NCI-H748 (cell line): ENCODE measurements around the gene ANO10.

Experiments used
- DNase-seq: peaks from one replicate; lab custom pipeline; 2025; ENCODE audit not compliant: unreplicated experiment; lab: John Stamatoyannopoulos, UW

The ANO10 gene

DNA sequence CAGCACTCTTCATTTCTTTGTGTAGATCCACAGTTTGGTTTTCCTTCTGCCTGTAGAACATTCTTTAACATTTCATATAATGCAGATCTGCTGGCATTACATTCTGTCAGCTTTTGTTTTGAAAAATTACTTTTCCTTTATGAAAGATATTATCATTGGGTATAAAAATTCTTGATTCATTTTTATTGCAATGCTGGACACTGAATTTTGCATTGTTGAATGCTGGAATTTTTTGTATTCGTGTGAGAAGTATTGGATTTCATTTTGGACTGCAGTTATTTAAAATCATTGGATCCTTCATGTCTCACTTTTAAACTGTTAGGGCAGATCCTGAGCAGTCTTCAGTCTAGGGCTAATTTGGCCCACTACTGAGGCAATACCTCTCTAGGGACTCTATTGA, 268.4 kb downstream of the ANO10 start:
- DNase-seq: no peak

DNA sequence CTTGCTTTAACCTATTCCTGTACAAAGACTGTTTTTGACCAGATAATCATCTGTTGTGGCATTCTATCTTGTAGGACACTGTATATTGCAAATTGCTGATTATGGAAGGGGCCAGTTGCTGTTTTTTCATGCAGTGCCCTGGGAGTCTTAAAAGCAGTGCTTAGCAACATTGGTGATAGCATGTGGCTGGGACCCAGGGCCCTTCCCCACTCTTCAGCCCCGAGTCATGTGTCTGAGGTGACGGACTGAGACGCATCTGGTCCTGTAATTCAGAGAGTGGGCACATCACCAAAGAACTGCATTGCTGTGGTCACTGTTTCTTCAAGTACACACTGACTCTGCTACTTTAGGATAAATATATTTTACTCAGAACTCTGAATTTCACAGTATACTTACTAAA, 272.1 kb downstream of the ANO10 start:
- DNase-seq: no peak

DNA sequence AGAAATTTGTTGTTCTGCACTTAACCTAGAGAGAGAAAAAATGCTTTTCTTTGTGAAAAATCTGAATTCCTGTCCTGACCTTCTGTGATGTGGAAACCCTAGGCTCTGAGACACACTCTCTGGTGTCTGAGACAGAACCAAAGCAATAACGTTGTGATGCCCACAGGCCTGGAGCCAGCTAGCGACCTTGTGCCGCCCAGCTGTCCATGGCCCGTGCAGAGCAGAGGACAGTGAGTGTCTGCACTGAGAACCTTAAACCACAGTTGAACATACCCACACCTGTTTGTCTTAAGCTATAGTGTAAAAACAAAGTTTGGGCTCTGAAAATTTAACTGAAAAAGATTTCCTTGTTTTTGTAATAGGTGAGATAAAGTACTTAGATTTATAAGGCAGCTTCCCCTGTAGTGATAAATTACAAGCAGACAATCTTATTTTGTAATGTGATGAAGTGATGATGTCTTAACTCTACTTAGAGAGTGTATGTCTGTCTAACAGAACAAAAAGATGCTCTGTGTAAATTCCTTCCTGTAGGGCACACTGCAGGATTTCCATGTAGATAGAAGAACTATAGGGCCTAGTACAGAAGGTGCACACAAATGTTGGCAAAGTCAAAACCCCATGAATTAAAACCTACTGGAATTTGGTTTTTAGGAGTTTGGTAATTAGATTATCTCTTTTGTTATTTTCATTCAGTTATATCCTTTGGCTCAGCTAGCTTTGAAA, 272.8 kb downstream of the ANO10 start:
- no peak for DNase-seq

DNA sequence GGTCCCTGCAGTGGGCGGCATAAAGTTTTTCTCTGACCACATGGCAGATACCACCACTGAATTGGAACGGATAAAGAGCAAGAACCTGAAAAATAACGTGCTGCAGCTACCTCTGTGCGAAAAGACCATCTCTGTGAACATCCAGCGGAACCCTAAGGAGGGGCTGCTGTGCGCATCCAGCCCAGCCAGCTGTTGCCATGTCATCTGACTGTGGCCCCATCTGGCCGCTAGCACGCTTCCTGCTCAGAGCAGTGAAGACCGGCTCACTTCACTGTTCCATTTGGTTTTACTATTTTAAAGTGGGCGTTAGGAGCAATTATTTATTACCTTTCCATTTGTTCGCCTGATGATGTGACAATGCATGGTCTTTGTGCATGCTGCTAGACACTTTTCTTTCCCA, 273.5 kb downstream of the ANO10 start:
- DNase-seq: no peak

DNA sequence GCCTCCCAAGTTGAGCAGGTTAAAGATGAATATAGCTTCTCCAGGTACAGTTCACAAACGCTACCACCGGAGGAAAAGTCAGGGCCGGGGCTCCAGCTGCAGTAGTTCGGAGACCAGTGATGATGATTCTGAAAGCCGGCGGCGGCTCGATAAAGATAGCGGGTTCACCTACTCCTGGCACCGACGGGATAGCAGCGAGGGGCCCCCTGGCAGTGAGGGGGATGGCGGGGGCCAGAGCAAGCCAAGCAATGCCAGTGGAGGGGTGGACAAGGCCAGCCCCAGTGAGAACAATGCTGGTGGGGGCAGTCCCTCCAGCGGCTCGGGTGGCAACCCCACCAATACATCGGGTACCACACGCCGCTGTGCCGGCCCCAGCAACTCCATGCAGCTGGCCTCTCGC, 274.0 kb downstream of the ANO10 start:
- DNase-seq: no peak

DNA sequence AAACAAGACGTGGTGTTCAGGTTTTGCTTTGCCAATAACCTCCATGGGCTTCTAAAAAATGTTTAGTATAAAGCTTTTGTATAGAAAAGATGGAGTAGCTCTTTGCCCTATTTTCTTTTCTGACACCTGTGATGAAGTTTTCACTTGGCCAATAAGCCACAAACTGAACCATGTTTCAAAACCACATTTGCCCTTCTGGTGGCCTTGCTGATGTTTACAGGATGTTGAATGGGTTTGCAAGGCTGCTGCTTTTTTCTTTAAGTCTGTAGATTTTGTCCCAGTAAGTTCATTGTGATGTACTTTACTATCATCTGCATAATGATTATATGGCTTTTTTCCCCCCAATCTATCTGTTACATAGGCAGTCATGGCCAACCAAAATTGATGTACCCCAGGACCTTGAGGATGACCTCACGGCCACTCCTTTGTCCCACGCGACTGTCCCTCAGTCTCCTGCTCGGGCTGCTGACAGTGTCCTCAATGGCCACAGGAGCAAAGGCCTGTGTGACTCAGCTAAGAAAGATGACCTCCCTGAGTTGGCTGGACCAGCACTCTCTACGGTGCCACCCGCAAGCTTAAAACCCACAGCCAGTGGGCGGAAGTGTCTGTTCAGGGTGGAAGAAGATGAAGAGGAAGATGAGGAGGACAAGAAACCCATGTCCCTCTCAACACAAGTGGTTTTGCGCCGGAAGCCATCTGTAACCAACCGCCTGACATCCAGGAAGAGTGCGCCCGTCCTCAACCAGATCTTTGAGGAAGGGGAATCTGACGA, 274.6 kb downstream of the ANO10 start:
- no peak for DNase-seq

DNA sequence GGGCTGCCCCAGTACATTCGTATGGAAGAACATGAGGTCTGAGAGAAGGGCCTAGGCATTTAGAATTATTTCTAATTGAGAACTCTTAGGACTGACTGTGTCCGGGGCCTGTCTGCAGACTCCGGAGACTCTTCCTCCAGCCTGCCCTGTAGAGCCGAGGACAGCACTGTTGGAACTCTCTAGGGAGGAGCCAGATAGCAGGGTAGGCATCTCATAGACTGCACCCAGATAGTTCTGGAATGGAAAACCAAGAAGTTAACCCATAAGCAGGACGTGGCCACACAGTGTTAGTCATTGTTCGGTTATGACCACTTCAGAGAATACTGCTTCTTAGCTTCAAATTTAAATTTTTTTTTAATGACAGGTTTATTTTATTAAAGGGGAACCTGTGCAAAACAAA, 275.9 kb downstream of the ANO10 start:
- no peak for DNase-seq

DNA sequence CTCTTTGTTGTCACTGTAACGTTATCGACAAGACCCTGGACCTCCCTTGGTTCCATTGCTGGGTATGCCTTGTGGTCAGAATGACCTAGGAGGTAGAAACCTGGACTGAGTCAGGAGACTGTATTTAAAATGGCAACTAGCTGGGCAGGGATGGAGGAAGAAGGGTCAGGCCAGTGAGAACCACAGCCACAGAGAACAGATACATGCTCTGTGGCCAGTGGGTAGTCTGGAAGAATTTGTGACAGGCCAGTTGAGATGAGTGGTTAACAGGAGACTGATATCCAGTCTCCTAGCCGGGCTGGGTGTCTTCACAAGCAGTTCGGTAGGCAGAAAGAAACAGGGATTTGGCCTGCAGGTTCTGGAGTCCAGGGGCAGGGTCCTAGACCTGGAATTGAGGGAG, 276.6 kb downstream of the ANO10 start:
- DNase-seq: no peak

DNA sequence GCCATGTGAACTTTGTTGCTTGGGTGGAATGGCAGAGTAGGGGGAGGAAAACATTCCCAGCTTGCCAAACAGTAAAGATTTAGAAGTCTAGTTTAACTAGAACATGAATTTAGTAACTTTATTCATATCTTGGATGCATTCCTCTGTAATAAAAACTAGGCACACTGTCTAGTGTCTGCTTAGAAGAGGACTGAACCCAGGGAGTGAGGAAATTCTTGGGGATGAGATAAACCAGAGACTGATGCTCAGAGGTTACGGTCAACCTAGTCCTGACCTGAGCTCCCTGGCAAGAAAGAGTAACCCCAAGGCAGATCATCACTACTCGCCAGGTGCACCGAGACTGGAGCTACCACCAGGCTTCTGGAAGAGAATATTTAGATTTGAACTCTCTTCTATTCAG, 277.3 kb downstream of the ANO10 start:
- DNase-seq: no peak

DNA sequence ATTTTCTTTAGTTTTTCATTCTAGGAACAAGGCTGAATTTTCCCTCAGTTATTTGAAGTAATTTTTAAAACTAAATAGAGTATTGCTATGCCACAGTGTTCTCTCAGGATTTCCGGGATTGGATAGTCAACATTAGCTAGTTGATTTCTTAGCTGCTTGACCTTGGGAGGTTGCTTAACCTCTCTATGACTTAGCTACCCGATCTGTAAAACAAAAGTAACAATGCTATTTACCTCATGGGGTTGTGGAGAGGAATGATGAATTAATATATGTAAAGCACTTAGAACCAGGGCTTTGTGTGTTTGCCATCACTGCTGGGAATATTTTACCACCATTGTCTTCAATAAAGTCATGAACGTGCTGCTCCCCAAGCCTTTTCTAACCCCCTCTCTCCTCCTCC, 278.0 kb downstream of the ANO10 start:
- DNase-seq: no peak

DNA sequence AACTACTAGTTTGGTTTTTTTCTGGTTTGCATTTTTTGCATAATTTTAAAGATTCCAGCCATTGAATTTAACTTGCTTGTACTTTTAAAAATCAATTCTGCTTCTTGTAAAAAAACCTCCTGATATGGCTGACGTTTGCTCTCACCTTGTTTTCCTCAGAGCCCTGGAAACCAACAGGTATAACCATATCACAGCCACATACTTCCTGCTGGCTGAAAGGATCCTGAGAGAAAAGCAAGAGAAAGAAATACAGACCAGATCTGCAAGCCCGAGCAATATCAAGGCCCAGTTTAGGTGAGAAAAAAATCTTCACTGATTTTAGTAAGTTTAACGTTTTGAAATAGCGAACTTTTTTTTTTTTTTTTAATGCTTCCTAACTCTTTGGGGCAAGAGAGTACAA, 278.6 kb downstream of the ANO10 start:
- no peak for DNase-seq

DNA sequence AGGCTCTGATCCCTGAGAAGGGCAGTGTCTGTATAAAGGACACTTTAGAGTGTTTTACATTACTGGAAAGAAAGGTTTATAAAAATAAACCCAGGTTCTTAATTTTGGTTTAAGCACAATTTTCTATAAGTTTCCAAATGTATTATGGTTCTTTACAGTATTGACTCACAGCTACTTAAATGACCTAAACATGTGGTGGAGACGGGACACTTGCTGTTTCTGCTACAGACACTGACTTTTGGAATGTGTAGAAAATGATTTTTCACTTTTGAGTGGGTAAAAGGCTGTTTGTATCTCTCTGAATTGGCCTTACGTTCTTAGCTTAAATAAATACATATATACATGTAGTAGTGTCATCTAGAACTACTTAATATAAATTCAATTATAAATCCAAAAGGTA, 280.0 kb downstream of the ANO10 start:
- no peak for DNase-seq

DNA sequence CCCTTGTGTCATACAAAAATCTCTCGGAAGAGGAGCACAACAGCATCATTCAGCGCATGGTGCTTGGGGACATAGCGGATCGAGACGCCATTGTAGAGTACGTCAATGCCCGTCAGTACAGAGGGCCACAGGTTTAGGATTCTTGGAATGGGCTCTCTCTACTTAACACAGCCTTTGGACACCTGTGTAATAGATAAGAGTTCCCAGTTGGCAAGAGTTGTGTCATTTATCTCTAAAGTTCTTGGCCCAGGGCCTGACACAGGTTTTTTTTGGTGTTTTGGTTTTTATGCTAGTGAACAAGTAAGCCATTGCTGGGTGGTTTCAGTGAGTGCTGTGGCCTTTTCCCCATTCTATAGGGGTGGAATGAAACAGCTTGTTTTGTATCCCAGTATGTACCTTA, 281.4 kb downstream of the ANO10 start:
- no peak for DNase-seq

DNA sequence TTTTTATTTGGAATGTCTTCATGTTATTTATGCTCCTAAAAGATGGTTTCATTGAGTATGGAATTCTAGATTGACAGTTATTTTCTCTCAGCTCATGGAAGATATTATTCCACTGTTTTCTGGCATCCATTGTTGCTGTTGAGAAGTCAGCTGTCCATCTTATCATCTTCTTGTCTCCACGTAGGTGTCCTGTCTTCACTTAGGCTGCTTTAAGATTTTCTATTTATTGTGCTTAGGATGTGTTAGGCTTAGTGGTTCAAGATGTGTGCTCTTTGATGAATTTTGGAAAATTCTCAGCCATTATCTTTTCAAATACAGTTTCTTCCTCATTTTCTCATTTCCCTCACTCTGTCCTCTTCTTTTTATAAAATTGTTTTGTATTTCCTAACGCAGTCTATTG, 283.5 kb downstream of the ANO10 start:
- no peak for DNase-seq

DNA sequence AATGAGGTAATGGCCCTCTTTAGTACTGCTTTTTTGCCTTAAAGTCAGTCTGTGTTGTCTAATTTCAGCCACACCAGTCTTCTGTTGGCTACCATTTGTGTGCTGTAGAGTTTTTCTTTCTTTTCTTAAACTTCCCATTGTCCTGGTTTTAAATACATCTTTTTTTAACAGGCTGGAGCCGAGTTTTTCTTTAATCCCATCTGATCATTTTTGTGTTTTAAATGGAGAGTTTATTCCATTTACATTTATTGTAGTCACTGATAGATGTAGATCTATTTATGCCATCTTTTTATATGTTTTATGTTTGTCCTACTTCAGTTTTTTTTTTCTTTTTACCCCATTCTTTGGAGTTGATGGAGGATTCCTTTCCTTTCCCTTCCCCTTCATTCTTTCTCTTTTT, 286.0 kb downstream of the ANO10 start:
- DNase-seq: no peak

DNA sequence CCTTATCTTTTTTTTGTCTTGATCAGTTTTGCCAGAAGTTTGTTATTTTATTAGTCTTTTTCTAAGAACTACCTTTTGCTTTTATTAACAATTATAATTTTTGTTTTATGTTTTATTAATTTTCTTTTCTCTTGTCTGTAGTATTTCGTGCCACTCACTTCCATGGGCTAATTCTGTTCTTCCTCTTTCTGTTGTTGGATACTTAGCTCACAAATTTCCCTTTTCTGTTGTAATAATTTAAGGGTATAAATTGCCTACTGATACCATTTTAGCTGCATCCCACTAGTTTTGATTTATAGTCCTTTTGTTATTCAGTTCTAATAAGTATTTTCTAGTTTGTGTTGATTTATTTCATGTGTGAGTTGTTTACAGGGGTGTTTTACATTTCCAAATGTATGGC, 286.8 kb downstream of the ANO10 start:
- DNase-seq: no peak

DNA sequence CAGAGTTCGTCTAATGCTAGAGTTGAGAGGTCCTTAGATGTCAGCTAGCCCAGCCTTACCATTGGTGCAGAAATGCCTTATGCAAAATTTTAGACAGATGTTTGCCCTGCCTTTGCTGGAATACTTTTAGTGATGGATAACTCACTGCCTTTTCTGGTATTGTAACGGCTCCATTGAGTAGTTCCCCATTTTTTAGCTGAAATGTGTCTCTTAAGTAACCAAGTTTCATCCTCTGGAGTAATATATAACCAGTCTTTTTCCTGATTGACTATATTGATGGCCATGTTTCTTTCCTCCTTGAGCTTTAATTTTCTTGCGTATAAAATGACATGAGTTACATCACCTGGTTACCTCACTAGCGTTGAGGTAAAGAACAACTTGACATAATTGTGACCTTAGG, 290.4 kb downstream of the ANO10 start:
- DNase-seq: no peak

DNA sequence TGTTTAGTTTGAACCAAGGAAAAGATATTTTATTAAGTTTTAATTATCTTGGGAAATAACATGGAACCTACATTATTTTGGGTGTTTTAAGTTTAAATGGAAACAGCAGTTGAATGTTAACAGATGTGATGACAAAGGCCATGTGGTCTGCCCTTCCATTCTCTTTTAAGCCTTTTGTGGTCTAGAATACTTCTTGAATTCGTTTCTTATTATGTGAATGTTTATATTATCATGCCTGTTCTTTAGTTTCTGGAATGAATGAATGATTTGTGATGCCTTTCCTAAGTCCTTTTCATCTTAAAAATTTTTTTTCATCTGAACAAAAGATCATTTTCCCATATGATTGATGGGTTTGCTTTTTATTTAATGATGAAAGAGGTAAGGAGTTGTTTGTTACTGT, 290.8 kb downstream of the ANO10 start:
- DNase-seq: no peak

DNA sequence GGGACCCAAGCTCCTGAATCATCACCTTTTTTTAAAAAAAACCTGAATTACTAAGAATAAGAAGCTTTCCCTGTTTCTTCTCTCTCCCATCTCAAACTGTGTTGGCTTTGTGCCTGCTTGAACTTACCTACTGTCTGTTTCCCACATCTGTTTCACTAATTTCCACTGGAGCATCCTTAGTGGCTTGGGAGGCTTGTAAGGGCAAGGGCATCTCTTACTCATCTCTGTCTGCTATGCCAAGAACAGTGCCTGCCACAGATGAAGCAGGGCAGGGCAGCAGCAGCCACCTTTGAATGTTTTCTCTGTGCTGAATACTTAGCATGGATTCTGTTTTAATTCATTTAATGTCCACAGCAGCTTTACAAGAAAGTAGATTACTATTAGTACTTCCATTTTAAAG, 293.2 kb downstream of the ANO10 start:
- DNase-seq: no peak

DNA sequence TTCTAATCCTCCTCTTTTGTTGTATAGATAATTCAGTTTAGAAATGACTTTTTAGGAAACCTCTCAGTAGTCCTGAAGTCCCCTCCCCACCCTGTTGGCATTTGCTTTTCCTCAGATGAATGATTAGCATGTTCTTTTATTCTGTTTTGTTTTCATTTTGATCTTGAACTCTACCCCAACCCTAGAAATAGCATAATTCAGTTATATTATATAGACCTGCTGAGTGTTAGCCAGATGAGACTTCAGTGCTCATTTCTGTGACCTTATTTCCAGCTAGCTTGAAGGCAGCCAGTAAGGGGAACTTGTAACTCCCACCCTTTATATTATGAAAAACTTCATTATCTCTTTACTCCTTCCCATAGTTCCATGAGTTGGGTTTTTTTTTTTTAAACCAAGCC, 294.2 kb downstream of the ANO10 start:
- no peak for DNase-seq

DNA sequence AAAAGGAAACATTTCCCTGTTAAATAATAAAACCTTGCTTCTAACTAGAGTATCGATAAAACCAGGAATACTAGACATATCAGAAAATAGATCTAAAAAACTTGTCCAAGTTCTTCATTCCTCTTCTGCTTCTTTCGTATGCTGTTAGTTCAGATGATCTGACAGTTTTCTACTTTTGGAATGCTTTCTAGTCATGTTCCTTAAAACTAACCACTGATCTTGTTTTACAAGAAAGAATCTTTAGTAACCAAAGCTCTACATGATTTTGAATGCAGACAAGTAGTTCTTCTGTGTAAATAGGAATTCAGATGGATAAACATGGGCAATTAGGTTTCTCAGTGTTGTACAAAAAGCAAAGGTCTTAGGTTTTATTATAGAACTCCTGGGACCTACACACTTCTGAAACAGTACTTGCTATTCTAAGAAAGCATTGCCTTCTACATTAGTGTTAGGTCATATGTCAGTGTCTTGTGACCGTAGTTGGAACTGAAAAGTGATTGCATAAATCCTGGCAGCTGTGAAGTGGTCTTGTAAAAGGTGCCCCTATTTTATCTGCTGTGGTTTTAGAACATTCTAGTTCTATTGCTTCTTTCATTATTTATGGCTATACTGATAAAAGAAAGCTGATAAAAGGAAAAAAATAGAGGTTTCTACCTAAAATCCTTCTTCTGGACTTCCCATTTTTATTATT, 294.8 kb downstream of the ANO10 start:
- no peak for DNase-seq

DNA sequence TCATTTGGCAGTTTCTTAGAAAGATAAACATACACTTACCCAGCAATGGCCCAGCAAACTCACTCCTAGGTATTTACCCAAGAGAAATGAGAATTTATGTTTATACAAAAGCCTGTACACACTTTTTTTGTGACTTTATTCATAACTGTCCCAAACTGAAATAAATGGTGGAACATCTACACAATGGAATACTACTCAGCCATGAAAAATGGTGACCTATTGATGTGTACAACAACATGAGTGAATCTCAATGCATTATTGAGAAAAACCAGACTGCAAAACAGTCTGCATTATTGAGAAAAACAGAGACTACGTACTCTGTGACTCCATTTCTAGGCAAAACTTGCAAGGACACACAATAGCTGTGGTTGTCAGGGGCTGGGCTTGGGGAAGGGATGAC, 298.3 kb downstream of the ANO10 start:
- DNase-seq: no peak
